ENCODE results near the gene GBGT1.

DNA sequence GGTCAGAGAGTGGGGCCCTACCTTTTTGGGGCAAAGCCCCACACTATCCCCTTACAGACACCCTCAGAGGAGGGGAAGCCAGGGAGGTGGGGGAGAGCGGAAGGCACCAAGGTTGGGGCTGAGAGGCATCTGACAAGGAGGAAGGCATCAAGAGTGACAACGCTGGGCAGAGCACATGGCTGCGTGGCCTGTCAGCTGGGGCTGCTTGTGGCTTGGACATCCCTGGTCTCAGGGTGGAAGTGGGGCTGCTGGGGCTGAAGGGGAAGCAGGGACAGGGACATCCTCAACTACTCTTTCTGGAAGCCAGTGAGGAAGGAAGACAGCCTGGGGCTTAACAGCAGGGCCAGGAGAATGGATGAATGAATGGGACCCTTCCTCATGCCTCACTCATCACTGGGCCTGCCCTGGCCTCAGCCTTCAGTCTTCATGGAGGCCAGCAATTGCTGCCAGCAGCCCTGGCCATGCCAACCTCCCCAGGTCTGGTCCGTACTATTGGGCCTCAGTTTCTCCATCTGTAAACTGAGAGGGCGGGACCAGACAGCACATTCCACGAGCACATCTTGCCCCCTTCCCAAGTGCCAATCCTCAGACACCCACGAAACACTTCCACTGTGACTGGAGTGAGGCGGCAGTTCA lies 41.7 kb downstream of the GBGT1 start:
- TF ChIP-seq, protein P1, sequence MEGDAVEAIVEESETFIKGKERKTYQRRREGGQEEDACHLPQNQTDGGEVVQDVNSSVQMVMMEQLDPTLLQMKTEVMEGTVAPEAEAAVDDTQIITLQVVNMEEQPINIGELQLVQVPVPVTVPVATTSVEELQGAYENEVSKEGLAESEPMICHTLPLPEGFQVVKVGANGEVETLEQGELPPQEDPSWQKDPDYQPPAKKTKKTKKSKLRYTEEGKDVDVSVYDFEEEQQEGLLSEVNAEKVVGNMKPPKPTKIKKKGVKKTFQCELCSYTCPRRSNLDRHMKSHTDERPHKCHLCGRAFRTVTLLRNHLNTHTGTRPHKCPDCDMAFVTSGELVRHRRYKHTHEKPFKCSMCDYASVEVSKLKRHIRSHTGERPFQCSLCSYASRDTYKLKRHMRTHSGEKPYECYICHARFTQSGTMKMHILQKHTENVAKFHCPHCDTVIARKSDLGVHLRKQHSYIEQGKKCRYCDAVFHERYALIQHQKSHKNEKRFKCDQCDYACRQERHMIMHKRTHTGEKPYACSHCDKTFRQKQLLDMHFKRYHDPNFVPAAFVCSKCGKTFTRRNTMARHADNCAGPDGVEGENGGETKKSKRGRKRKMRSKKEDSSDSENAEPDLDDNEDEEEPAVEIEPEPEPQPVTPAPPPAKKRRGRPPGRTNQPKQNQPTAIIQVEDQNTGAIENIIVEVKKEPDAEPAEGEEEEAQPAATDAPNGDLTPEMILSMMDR (IDR thresholded peaks at IDR 0.05): no peak
- TF ChIP-seq POLR2A (IDR thresholded peaks at IDR 0.05): no peak

Data from gastroesophageal sphincter (tissue), 3 donors.